Activated T-cell treated with anti-CD3 and anti-CD28 coated beads, Interleukin-2, amount 50 U/mL, for 4 hours (primary cell): ENCODE data around the gene SELENOW. TPM values are rescaled to one million over a fixed set of nuclear protein-coding genes. Genes with fewer than 3 reads are reported as not detected.
"Not testable (repeated sequence)": the region's sequence is repeated elsewhere in the genome, so short reads cannot be mapped to it uniquely, and the experiment has no call there.

ENCODE experiments used
- ATAC-seq, 2 donors: fragments of 200-7000 bp; cut with Tn5 transposase; one replicate each; pipeline ENCODE4 v1.10.0; 2021
- DNase-seq: peaks from one replicate; pipeline ENCODE4 v3.0.0-alpha.2; 2020
- H3K27me3 Mint-ChIP-seq: one replicate; pipeline ENCODE4 v1.8.0; 2021; ENCODE audit warnings: low read depth, mixed read lengths
- H3K36me3 Mint-ChIP-seq: one replicate; pipeline ENCODE4 v1.8.0; 2022; ENCODE audit warnings: mixed read lengths; ENCODE audit not compliant: insufficient read depth
- H3K4me1 Mint-ChIP-seq: one replicate; pipeline ENCODE4 v1.8.0; 2021; ENCODE audit warnings: low read depth, mixed read lengths
- H3K4me3 Mint-ChIP-seq: one replicate; pipeline ENCODE4 v1.8.0; 2021; ENCODE audit warnings: mild to moderate bottlenecking, moderate library complexity, mixed read lengths
- H3K9me3 Mint-ChIP-seq: one replicate; pipeline ENCODE4 v1.8.0; 2021; ENCODE audit warnings: mixed read lengths
- total RNA-seq, 3 donors: library from RNA; stranded (reverse); gene quantifications; one replicate each; pipeline ENCODE4 v1.2.1, GENCODE V29; 2021

SELENOW gene
- total RNA-seq, 3 donors from 2014 or later: 57.7 to 68.0 (median 62.5) TPM

DNA sequence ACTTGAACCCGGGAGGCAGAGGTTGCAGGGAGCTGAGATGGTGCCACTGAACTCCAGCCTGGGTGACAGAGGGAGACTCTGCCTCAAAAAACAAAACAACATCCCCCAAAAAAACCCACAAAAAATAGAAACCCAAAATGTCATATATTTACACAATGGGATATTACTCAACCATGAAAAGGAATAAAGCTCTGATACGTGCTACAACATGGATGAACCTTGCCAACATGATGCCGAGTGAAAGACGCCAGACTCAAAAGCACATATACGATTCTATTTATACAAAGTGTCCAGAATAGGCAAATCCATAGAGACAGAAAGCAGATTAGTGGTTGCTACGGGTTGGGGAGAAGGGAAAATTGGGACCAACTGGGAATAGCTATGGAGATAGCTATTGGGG lies 27.9 kb downstream of the SELENOW start:
- no peaks in the 10 kb centered on the region for H3K9me3 Mint-ChIP-seq
- no peak for ATAC-seq
- DNase-seq: no peak
- H3K4me3 Mint-ChIP-seq: no peak overlapping the region
- H3K27me3 Mint-ChIP-seq: peaks cover 5% of the 10 kb centered on the region
- H3K4me1 Mint-ChIP-seq: no peaks in the 10 kb centered on the region
- no peaks in the 10 kb centered on the region for H3K36me3 Mint-ChIP-seq

GRCh38 chr19:47813304-47813994 lies 34.9 kb downstream of the SELENOW start:
- no peaks in the 10 kb centered on the region for H3K36me3 Mint-ChIP-seq
- peaks cover 11% of the 10 kb centered on the region for H3K27me3 Mint-ChIP-seq
- no peak overlapping the region for H3K4me3 Mint-ChIP-seq
- ATAC-seq (peak; percentile 81 to 84), DNase-seq (peak; percentile 76)
- H3K9me3 Mint-ChIP-seq: no peaks in the 10 kb centered on the region
- no peaks in the 10 kb centered on the region for H3K4me1 Mint-ChIP-seq

DNA sequence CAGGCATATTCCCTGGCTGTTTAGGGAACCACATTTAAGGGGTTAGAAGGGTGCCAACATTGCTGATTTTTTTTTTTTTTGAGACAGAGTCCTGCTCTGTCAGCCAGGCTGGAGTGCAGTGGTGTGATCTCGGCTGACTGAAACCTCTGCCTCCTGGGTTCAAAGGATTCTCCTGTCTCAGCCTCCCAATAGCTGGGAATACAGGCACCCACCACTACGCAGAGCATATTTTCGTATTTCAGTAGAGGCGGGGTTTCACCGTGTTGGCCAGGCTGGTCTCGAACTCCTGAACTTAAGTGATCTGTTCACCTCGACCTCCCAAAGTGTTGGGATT lies 35.5 kb downstream of the SELENOW start:
- no peaks in the 10 kb centered on the region for H3K9me3 Mint-ChIP-seq
- DNase-seq (no peak), ATAC-seq (no peak)
- peaks cover 17% of the 10 kb centered on the region for H3K27me3 Mint-ChIP-seq
- no peaks in the 10 kb centered on the region for H3K4me1 Mint-ChIP-seq
- H3K36me3 Mint-ChIP-seq: no peaks in the 10 kb centered on the region
- no peak overlapping the region for H3K4me3 Mint-ChIP-seq

- not testable (repeated sequence) for H3K4me1 Mint-ChIP-seq, H3K36me3 Mint-ChIP-seq, DNase-seq, H3K9me3 Mint-ChIP-seq, H3K4me3 Mint-ChIP-seq, ATAC-seq
- peaks cover 33% of the 10 kb centered on the region for H3K27me3 Mint-ChIP-seq
Measured at GRCh38 chr19:47816270-47816669, 37.8 kb downstream of the SELENOW start.

- peaks cover 44% of the 10 kb centered on the region for H3K27me3 Mint-ChIP-seq
- H3K36me3 Mint-ChIP-seq, H3K4me3 Mint-ChIP-seq, ATAC-seq, H3K4me1 Mint-ChIP-seq, H3K9me3 Mint-ChIP-seq, DNase-seq: not testable (repeated sequence)
Measured at GRCh38 chr19:47818221-47818620, 39.7 kb downstream of the SELENOW start.

DNA sequence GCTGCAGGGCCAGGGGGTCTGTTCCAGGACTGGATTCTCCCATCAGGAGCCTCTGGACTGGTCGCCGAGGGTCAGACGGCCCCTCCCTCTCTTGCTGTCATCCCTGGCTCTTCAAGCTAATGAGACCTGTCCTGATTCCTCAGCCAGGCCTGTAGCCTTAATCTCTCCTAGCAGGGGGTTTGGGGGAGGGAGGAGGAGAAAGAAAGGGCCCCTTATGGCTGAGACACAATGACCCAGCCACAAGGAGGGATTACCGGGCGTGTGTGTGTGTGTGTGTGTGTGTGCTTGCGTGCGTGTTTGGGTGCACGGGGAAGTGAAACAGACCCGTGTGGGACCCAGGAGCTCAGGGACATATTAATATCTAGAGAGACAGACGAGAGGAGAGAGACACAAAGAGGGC lies 41.4 kb downstream of the SELENOW start:
- Mint-ChIP-seq H3K9me3 (no peaks in the 10 kb centered on the region), H3K27me3 (peaks cover 41% of the 10 kb centered on the region), H3K4me3 (no peak overlapping the region), H3K4me1 (peaks cover 4% of the 10 kb centered on the region), H3K36me3 (no peaks in the 10 kb centered on the region)
- no peak for DNase-seq
- no peak for ATAC-seq

GRCh38 chr19:47820410-47820809 lies 41.9 kb downstream of the SELENOW start:
- peaks cover 4% of the 10 kb centered on the region for H3K4me1 Mint-ChIP-seq
- H3K36me3 Mint-ChIP-seq: no peaks in the 10 kb centered on the region
- peaks cover 41% of the 10 kb centered on the region for H3K27me3 Mint-ChIP-seq
- ATAC-seq (no peak), DNase-seq (no peak)
- H3K9me3 Mint-ChIP-seq: no peaks in the 10 kb centered on the region
- no peak overlapping the region for H3K4me3 Mint-ChIP-seq

DNA sequence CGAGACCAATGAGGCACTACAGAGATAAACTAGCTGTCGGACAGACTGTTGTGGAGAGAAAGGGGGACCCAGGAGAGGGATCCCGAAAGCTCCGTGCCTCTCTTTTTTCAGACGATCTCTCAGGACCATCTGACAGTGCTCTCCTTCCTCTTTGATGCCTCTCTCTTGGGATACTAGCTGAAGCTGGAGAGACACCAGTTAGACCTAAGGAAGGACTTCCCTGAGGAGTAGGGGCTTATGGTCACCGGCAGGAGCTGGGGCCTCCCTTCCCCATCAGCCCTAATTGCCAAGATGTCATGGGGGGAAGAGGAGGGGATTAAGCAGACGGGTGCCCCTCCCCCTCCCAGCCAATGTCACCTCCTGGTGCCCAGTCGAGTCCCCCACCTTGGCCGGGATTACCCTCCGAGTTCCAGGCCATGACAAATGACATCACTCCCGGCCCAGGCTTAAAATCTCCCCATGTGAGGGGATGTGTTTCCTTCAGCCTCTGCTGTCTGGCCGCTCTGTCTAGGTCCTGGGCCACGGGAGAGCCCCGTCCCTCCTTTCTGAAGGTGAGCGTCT lies 43.0 kb downstream of the SELENOW start, which contains the start of gene CRX:
Gene CRX, plus strand, starts transcription at position 478 of the 561 bp plus-strand sequence. CDS start 12,507 bp downstream, outside the sequence.
- Mint-ChIP-seq H3K36me3 (no peaks in the 10 kb centered on the region), H3K27me3 (peaks cover 41% of the 10 kb centered on the region), H3K4me3 (no peak within 1 kb of the TSS), H3K4me1 (peaks cover 4% of the 10 kb centered on the region), H3K9me3 (no peaks in the 10 kb centered on the region)
- DNase-seq (no peak), ATAC-seq (no peak)

GRCh38 chr19:47824396-47824795 lies 45.9 kb downstream of the SELENOW start:
- H3K9me3 Mint-ChIP-seq: no peaks in the 10 kb centered on the region
- no peak for DNase-seq
- no peaks in the 10 kb centered on the region for H3K36me3 Mint-ChIP-seq
- H3K4me3 Mint-ChIP-seq: no peak overlapping the region
- peaks cover 27% of the 10 kb centered on the region for H3K27me3 Mint-ChIP-seq
- peaks cover 4% of the 10 kb centered on the region for H3K4me1 Mint-ChIP-seq
- no peak for ATAC-seq

DNA sequence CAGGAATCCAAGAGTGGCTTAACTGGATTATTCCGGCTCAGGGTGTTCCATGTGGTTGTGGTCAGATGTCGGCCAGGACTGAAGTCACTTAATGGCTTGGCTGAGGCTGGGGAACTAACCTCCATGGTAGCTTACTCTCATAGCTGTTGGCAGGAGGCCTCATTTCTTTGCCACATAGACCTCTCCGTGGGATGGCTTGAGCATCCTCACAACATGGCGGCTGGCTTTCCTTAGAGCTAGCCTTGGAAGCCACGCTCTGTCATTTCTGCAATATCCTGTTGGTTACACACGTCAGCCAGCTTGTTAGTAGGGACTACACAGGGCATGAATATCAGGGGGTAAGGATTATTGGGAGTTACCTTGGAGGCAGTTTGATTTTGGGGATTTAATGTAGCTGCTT lies 48.3 kb downstream of the SELENOW start:
- Mint-ChIP-seq H3K4me3 (no peak overlapping the region), H3K4me1 (no peaks in the 10 kb centered on the region), H3K9me3 (no peaks in the 10 kb centered on the region), H3K36me3 (no peaks in the 10 kb centered on the region), H3K27me3 (peaks cover 7% of the 10 kb centered on the region)
- DNase-seq (no peak), ATAC-seq (no peak)

- Mint-ChIP-seq H3K9me3 (no peaks in the 10 kb centered on the region), H3K36me3 (no peaks in the 10 kb centered on the region), H3K4me1 (no peaks in the 10 kb centered on the region), H3K27me3 (peaks cover 8% of the 10 kb centered on the region), H3K4me3 (no peak overlapping the region)
- ATAC-seq (no peak), DNase-seq (no peak)
Measured at GRCh38 chr19:47832723-47833122, 54.2 kb downstream of the SELENOW start.

Other genes with a start within 250 kb of the SELENOW start
- under 1 TPM; 0.11 to 0.22 (median 0.13) TPM for gene ZNF541, start 205.6 kb upstream of the SELENOW start, total RNA-seq
- gene BICRA, start 169.6 kb upstream of the SELENOW start, total RNA-seq: 10 to 100 TPM; 11.8 to 16.3 (median 11.9) TPM
- gene EHD2, start 65.3 kb upstream of the SELENOW start, total RNA-seq: under 1 TPM; 0.26 to 0.66 (median 0.43) TPM
- 100 to 1,000 TPM; 260 to 295 (median 277) TPM for gene NOP53, start 33.2 kb upstream of the SELENOW start, total RNA-seq
- gene TPRX1, start 25.8 kb downstream of the SELENOW start, total RNA-seq: not detected
- gene CRX, start 43.2 kb downstream of the SELENOW start, total RNA-seq: not detected
- not detected for gene TPRX2, start 80.5 kb downstream of the SELENOW start, total RNA-seq
- gene SULT2A1, start 107.6 kb downstream of the SELENOW start, total RNA-seq: under 1 TPM; 0.10 to 0.16 (median 0.11) TPM
- gene BSPH1, start 213.5 kb downstream of the SELENOW start, total RNA-seq: not detected
- not detected for gene ELSPBP1, start 215.9 kb downstream of the SELENOW start, total RNA-seq